Measurements from ENCODE around the gene MTA3.

- TF ChIP-seq GATA2 (IDR thresholded peaks at IDR 0.05; ENCODE audit: low read depth, low read length) = no peak
- TF ChIP-seq GATA3 (IDR thresholded peaks at IDR 0.05; ENCODE audit: low read depth, low read length) = no peak
Measured at GRCh38 chr2:42784204-42784880, 215.9 kb downstream of the MTA3 start.
